ENCODE results near the gene GALNT5.

The GALNT5 gene

DNA sequence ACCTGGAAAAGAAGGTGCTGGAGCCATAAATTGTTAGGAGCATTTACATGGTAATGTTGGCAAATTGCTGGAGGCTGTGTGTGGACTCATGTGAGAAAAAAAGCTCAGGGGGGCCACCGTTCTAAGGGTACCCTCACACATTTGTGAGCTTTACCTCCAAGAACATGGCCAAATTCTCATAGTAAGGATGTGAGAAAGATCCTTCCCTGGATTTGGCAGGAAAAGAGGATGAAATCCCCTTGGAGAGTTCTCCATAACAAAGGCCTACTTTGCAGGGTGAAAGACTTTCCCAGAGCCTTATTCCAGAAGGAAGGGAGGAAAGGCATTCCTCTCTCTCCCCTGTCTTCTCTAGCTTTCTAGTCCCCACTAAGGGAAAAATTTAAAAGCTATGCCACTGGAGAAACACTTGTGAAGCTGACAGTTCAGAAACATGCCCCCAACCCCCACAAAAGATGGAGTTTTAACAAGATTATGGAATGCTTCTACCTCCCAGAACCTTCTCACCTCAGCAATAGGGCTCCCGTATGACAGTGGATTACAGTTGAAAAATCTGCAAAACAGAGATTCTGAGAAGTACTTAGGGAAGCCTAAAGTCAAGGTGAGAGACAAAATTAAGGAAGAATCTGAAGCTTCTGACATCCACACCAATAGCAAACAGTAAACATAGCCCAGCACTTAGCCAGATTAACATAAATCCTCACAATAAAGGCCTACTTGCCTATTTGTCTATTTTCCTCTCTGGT, 88.3 kb downstream of the GALNT5 start:
- Histone ChIP-seq H3K79me2 (ENCODE audit: insufficient read depth, low read length) (no peaks in the 10 kb centered on the region), H3K27ac (ENCODE audit: low read depth, low read length) (no peak overlapping the region)
- no peak for TF ChIP-seq EZH2phosphoT487 (conservative IDR thresholded peaks at IDR 0.05; ENCODE audit: low read length)
- TF ChIP-seq, protein P1, sequence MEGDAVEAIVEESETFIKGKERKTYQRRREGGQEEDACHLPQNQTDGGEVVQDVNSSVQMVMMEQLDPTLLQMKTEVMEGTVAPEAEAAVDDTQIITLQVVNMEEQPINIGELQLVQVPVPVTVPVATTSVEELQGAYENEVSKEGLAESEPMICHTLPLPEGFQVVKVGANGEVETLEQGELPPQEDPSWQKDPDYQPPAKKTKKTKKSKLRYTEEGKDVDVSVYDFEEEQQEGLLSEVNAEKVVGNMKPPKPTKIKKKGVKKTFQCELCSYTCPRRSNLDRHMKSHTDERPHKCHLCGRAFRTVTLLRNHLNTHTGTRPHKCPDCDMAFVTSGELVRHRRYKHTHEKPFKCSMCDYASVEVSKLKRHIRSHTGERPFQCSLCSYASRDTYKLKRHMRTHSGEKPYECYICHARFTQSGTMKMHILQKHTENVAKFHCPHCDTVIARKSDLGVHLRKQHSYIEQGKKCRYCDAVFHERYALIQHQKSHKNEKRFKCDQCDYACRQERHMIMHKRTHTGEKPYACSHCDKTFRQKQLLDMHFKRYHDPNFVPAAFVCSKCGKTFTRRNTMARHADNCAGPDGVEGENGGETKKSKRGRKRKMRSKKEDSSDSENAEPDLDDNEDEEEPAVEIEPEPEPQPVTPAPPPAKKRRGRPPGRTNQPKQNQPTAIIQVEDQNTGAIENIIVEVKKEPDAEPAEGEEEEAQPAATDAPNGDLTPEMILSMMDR (IDR thresholded peaks at IDR 0.05; ENCODE audit: insufficient read depth, low read length, poor library complexity, severe bottlenecking): no peak

DNA sequence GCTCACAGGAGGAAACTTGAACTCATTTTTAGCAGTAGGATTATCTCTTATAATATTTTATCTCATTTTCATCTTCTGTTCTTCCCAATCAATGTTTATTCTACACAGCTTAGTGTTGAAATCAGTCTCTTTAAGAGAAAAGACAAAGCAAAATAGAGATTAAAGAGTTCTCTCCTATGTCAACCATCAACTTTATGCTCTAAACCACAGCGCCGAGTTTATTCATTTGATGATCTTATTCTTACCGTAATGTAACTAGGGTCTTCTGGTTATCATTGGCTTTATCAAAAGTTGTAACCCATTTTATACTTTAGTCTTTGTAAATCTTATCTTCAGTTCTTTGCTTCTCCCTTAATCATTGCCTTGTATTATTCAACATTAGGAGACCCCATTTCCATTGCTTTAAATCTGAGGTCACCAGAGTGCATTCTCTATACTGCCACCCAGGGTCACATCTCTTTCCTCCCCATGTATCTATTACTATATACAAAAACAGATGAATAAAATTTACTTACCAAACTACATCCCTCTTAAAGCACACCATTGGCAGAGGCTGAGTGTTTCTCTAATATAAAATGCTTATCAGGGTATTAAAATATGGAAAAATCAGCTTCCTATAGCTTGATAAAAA, 90.9 kb downstream of the GALNT5 start:
- Histone ChIP-seq H3K4me3 (ENCODE audit: insufficient read depth, low read length, poor library complexity, severe bottlenecking) (no peak overlapping the region), H3K4me2 (ENCODE audit: low read depth, low read length, poor library complexity, severe bottlenecking) (no peak overlapping the region), H4K20me1 (ENCODE audit: low read depth, low read length) (no peaks in the 10 kb centered on the region), H3K27ac (ENCODE audit: low read depth, low read length) (no peak overlapping the region), H3K9me3 (ENCODE audit: insufficient read depth, low read length) (peaks cover 11% of the 10 kb centered on the region; the same call in 1 of the 2 replicates), H3K79me2 (ENCODE audit: insufficient read depth, low read length) (no peaks in the 10 kb centered on the region), H3K9me2 (replicated peaks; ENCODE audit: insufficient read depth, low read length) (no peaks in the 10 kb centered on the region), H3K9ac (ENCODE audit: low read length) (no peak overlapping the region), H3K36me3 (ENCODE audit: low read length) (no peaks in the 10 kb centered on the region), H3F3A (ENCODE audit: insufficient read depth) (no peaks in the 10 kb centered on the region), H3K27me3 (ENCODE audit: low read length) (no peaks in the 10 kb centered on the region), H2AFZ (ENCODE audit: low read depth, low read length, severe bottlenecking) (no peak overlapping the region)
- TF ChIP-seq, protein P1 (IDR thresholded peaks at IDR 0.05; ENCODE audit: insufficient read depth, low read length, poor library complexity, severe bottlenecking): no peak
- no peak for TF ChIP-seq EZH2phosphoT487 (conservative IDR thresholded peaks at IDR 0.05; ENCODE audit: low read length)

More for the DNA sequence above, 88.3 kb downstream of the GALNT5 start:
- Histone ChIP-seq H3K9me2 (replicated peaks; ENCODE audit: insufficient read depth, low read length) (no peaks in the 10 kb centered on the region), H3K4me2 (ENCODE audit: low read depth, low read length, poor library complexity, severe bottlenecking) (no peak overlapping the region), H4K20me1 (ENCODE audit: low read depth, low read length) (no peaks in the 10 kb centered on the region), H3K9me3 (ENCODE audit: insufficient read depth, low read length) (peaks cover 12% of the 10 kb centered on the region; the same call in 1 of the 2 replicates), H3F3A (ENCODE audit: insufficient read depth) (no peaks in the 10 kb centered on the region), H3K9ac (ENCODE audit: low read length) (no peak overlapping the region), H2AFZ (ENCODE audit: low read depth, low read length, severe bottlenecking) (no peak overlapping the region), H3K27me3 (ENCODE audit: low read length) (no peaks in the 10 kb centered on the region), H3K36me3 (ENCODE audit: low read length) (no peaks in the 10 kb centered on the region), H3K4me3 (ENCODE audit: insufficient read depth, low read length, poor library complexity, severe bottlenecking) (no peak overlapping the region)

DNA sequence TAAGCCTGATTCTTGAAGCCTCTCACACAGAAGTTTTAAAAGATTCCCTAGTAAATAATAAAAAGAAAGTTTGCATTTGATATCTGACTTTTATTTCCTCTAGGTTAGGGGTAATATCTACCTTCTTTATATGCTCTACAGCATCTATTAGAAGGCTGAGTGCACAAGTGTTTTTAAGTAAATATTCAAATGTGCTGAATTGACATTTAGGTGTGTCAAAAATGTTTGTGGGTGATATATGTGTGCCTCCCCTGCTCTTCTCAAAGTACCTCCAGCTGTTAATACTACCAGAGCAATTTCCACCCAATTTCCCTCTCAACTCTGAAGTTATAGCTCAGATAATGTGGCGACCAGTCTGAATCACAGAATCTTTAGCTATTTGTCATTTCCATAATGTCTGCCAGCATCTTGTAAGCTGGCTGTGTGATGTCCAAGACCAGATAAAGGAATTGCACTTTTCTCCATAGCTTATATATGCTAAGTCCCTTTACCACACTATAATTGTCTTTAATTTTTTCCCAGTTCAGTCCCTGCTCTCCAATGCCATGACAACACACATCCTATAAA, 92.5 kb downstream of the GALNT5 start:
- peaks cover 5% of the 10 kb centered on the region; the same call in 1 of the 2 replicates for H3K9me3 ChIP-seq (ENCODE audit: insufficient read depth, low read length)

More for the DNA sequence above, 92.5 kb downstream of the GALNT5 start:
- Histone ChIP-seq H2AFZ (ENCODE audit: low read depth, low read length, severe bottlenecking) (no peak overlapping the region), H3K27ac (ENCODE audit: low read depth, low read length) (no peak overlapping the region), H3K9me2 (replicated peaks; ENCODE audit: insufficient read depth, low read length) (no peaks in the 10 kb centered on the region), H3K4me3 (ENCODE audit: insufficient read depth, low read length, poor library complexity, severe bottlenecking) (no peak overlapping the region), H3F3A (ENCODE audit: insufficient read depth) (no peaks in the 10 kb centered on the region), H3K4me2 (ENCODE audit: low read depth, low read length, poor library complexity, severe bottlenecking) (no peak overlapping the region), H3K9ac (ENCODE audit: low read length) (no peak overlapping the region), H3K36me3 (ENCODE audit: low read length) (no peaks in the 10 kb centered on the region), H3K79me2 (ENCODE audit: insufficient read depth, low read length) (no peaks in the 10 kb centered on the region), H4K20me1 (ENCODE audit: low read depth, low read length) (no peaks in the 10 kb centered on the region), H3K27me3 (ENCODE audit: low read length) (no peaks in the 10 kb centered on the region)
- TF ChIP-seq, protein P1 (IDR thresholded peaks at IDR 0.05; ENCODE audit: insufficient read depth, low read length, poor library complexity, severe bottlenecking): no peak

Data from SU-DHL-6 (cell line).